ENCODE data around the gene PARVB. TPM values are rescaled to one million over a fixed set of nuclear protein-coding genes. Genes with fewer than 3 reads are reported as not detected.

Gene PARVB
- total and polyA plus RNA-seq, 9 donors = 12.3 to 62.9 (median 39.1) TPM

- no peak overlapping the region for H3K4me3 ChIP-seq
- DNase-seq = no peak
- TF ChIP-seq CTCF (IDR thresholded peaks at IDR 0.05) = no peak
- TF ChIP-seq POLR2A (IDR thresholded peaks at IDR 0.05) = no peak
- TF ChIP-seq EP300 (IDR thresholded peaks at IDR 0.05) = no peak
- no peak overlapping the region for H3K27ac ChIP-seq
- intact Hi-C loops (cut with DNase I) = loop anchor here in 1 of 4 donors (10.0 kb wide), 1 partner anchor 555 kb away; no protein-coding TSS in a partner anchor
- no peaks in the 10 kb centered on the region for H3K36me3 ChIP-seq
- H3K27me3 ChIP-seq = no peaks in the 10 kb centered on the region
- no peaks in the 10 kb centered on the region for H3K9me3 ChIP-seq
- H3K4me1 ChIP-seq (ENCODE audit: insufficient read depth) = peaks cover 2% of the 10 kb centered on the region
- 92 to 95% (median 93%) methylated on average over 5 of the region's 5 CpGs for WGBS, 3 donors
These were observed 45.9 kb downstream of the PARVB start for GRCh38 chr22:44070029-44070428.

GRCh38 chr22:44071781-44072326, 47.8 kb downstream of the PARVB start:
- DNase-seq = no peak
- intact Hi-C loops (cut with DNase I) = loop anchor here in 1 of 4 donors (10.0 kb wide), 1 partner anchor 553 kb away; no protein-coding TSS in a partner anchor
- H3K36me3 ChIP-seq = no peaks in the 10 kb centered on the region
- no peak overlapping the region for H3K27ac ChIP-seq
- H3K9me3 ChIP-seq = no peaks in the 10 kb centered on the region
- no peak overlapping the region for H3K4me3 ChIP-seq
- TF ChIP-seq POLR2A (IDR thresholded peaks at IDR 0.05) = no peak
- peaks cover 2% of the 10 kb centered on the region for H3K4me1 ChIP-seq (ENCODE audit: insufficient read depth)
- WGBS, 3 donors = 79 to 85% (median 82%) methylated on average over 14 of the region's 14 CpGs
- no peaks in the 10 kb centered on the region for H3K27me3 ChIP-seq

- no peak overlapping the region for H3K4me3 ChIP-seq
- H3K27ac ChIP-seq = no peak overlapping the region
- no peaks in the 10 kb centered on the region for H3K4me1 ChIP-seq (ENCODE audit: insufficient read depth)
- TF ChIP-seq EP300 (IDR thresholded peaks at IDR 0.05) (no peak), POLR2A (IDR thresholded peaks at IDR 0.05) (no peak), CTCF (IDR thresholded peaks at IDR 0.05) (no peak)
- intact Hi-C loops (cut with DNase I) = loop anchor here in 1 of 4 donors (10.0 kb wide), 1 partner anchor 550 kb away; no protein-coding TSS in a partner anchor
- no peaks in the 10 kb centered on the region for H3K36me3 ChIP-seq
- H3K9me3 ChIP-seq = no peaks in the 10 kb centered on the region
- 69 to 77% (median 76%) methylated on average over 9 to 11 of the region's 11 CpGs for WGBS, 3 donors
- no peak for DNase-seq
- H3K27me3 ChIP-seq = no peaks in the 10 kb centered on the region
These were observed 50.4 kb downstream of the PARVB start for GRCh38 chr22:44074337-44074984.

GRCh38 chr22:44075022-44075421, 50.9 kb downstream of the PARVB start:
- intact Hi-C loops (cut with DNase I) = loop anchor here (5.0 to 10.0 kb wide), 4 partner anchors 73 to 550 kb away; no protein-coding TSS in a partner anchor
- no peak for DNase-seq
- TF ChIP-seq CTCF (IDR thresholded peaks at IDR 0.05) (no peak), POLR2A (IDR thresholded peaks at IDR 0.05) (no peak), EP300 (IDR thresholded peaks at IDR 0.05) (no peak)

GRCh38 chr22:44075670-44076069, 51.6 kb downstream of the PARVB start:
- H3K9me3 ChIP-seq = no peaks in the 10 kb centered on the region
- DNase-seq = no peak
- no peak overlapping the region for H3K27ac ChIP-seq
- TF ChIP-seq EP300 (IDR thresholded peaks at IDR 0.05) (no peak), CTCF (IDR thresholded peaks at IDR 0.05) (no peak), POLR2A (IDR thresholded peaks at IDR 0.05) (no peak)
- no peak overlapping the region for H3K4me3 ChIP-seq
- intact Hi-C loops (cut with DNase I) = loop anchor here (5.0 to 10.0 kb wide), 4 partner anchors 73 to 549 kb away; no protein-coding TSS in a partner anchor
- no peaks in the 10 kb centered on the region for H3K4me1 ChIP-seq (ENCODE audit: insufficient read depth)
- H3K27me3 ChIP-seq = no peaks in the 10 kb centered on the region
- no peaks in the 10 kb centered on the region for H3K36me3 ChIP-seq
- WGBS, 3 donors = 86 to 93% (median 92%) methylated on average over 11 of the region's 11 CpGs

More at GRCh38 chr22:44075022-44075421, 50.9 kb downstream of the PARVB start:
- 85 to 90% (median 89%) methylated on average over 12 of the region's 12 CpGs for WGBS, 3 donors
- H3K9me3 ChIP-seq = no peaks in the 10 kb centered on the region
- H3K4me3 ChIP-seq = no peak overlapping the region
- no peak overlapping the region for H3K27ac ChIP-seq
- H3K27me3 ChIP-seq = no peaks in the 10 kb centered on the region
- H3K36me3 ChIP-seq = no peaks in the 10 kb centered on the region
- no peaks in the 10 kb centered on the region for H3K4me1 ChIP-seq (ENCODE audit: insufficient read depth)
